Neural cell (in vitro differentiated cells): ENCODE data around the gene CLDN4. TPM values are rescaled to one million over a fixed set of nuclear protein-coding genes. Genes with fewer than 3 reads are reported as not detected.

Experiments used
- H2AFZ ChIP-seq: fragments of 200-600, 300-800 bp; sonication (generic), shearing (Covaris generic); 2 replicates; pipeline ENCODE4 v1.6.0; 2014; ENCODE audit warnings: low read depth, mild to moderate bottlenecking, antibody characterized with exemption, low read length, moderate library complexity
- H3F3A ChIP-seq: fragments of 200-600 bp; shearing (Covaris generic); 2 replicates; pipeline ENCODE4 v1.6.1; 2016; ENCODE audit warnings: mild to moderate bottlenecking, moderate library complexity, mixed read lengths, antibody characterized with exemption, low read length; ENCODE audit not compliant: insufficient read depth, poor library complexity, severe bottlenecking
- H3K27ac ChIP-seq: fragments of 200-600, 300-800 bp; sonication (generic), shearing (Covaris generic); 2 replicates; pipeline ENCODE4 v1.5.1; 2014; ENCODE audit warnings: mild to moderate bottlenecking, low read length, moderate library complexity
- H3K27me3 ChIP-seq: fragments of 300-800, 200-600 bp; sonication (generic), shearing (Covaris generic); 2 replicates; pipeline ENCODE4 v1.6.0; 2014; ENCODE audit warnings: mild to moderate bottlenecking, low read depth, low read length, moderate library complexity; ENCODE audit not compliant: insufficient read depth
- H3K36me3 ChIP-seq: fragments of 300-800, 200-600 bp; sonication (generic), shearing (Covaris generic); 2 replicates; pipeline ENCODE4 v1.5.1; 2014; ENCODE audit warnings: mild to moderate bottlenecking, antibody characterized with exemption, low read length, moderate library complexity; ENCODE audit not compliant: insufficient read depth
- H3K4me2 ChIP-seq: fragments of 300-800, 200-600 bp; sonication (generic), shearing (Covaris generic); 2 replicates; pipeline ENCODE4 v1.6.0; 2014; ENCODE audit warnings: mild to moderate bottlenecking, low read length
- H3K4me3 ChIP-seq: fragments of 300-800, 200-600 bp; sonication (generic), shearing (Covaris generic); 2 replicates; pipeline ENCODE4 v1.5.1; 2014; ENCODE audit warnings: mild to moderate bottlenecking, low read length, moderate library complexity
- H3K79me2 ChIP-seq: fragments of 200-600 bp; shearing (Covaris generic); replicated peaks from 2 replicates; pipeline ENCODE4 v1.6.0; 2014; ENCODE audit warnings: mild to moderate bottlenecking, low read length, moderate library complexity; ENCODE audit not compliant: insufficient read depth
- H3K9ac ChIP-seq: fragments of 300-800, 200-600 bp; sonication (generic), shearing (Covaris generic); 2 replicates; pipeline ENCODE4 v1.6.1; 2016; ENCODE audit warnings: mild to moderate bottlenecking, low read length, mixed read lengths
- H3K9me2 ChIP-seq: fragments of 200-600 bp; shearing (Covaris generic); 2 replicates; pipeline ENCODE4 v1.6.1; 2016; ENCODE audit warnings: mild to moderate bottlenecking, low read length, mixed read lengths; ENCODE audit not compliant: insufficient read depth
- H3K9me3 ChIP-seq: fragments of 200-600, 300-800 bp; sonication (generic), shearing (Covaris generic); 2 replicates; pipeline ENCODE4 v1.6.1; 2016; ENCODE audit warnings: mild to moderate bottlenecking, mixed run types, low read length, moderate library complexity, mixed read lengths
- H4K20me1 ChIP-seq: fragments of 200-600 bp; shearing (Covaris generic); 2 replicates; pipeline ENCODE4 v1.6.1; 2016; ENCODE audit warnings: mild to moderate bottlenecking, mixed run types; ENCODE audit not compliant: insufficient read depth
- CTCF ChIP-seq: fragments of 450-650 bp; IDR thresholded peaks from 2 replicates; pipeline ENCODE4 v1.5.1; 2014; ENCODE audit warnings: antibody characterized with exemption, mild to moderate bottlenecking, moderate library complexity; ENCODE audit not compliant: poor library complexity, severe bottlenecking
- EP300 ChIP-seq: fragments of 450-650 bp; conservative IDR thresholded peaks from 2 replicates; pipeline ENCODE4 v1.6.1; 2014; ENCODE audit warnings: antibody characterized with exemption, mild to moderate bottlenecking, moderate library complexity; ENCODE audit not compliant: poor library complexity, severe bottlenecking
- EZH2 ChIP-seq: fragments of 200-600, 300-800 bp; shearing (Covaris generic), sonication (generic); IDR thresholded peaks from 2 replicates; pipeline ENCODE4 v1.6.1; 2014; ENCODE audit warnings: antibody characterized with exemption, low read length, borderline replicate concordance, mild to moderate bottlenecking; ENCODE audit not compliant: insufficient read depth, poor library complexity, severe bottlenecking
- MXI1 ChIP-seq: fragments of 450-650 bp; conservative IDR thresholded peaks from 2 replicates; pipeline ENCODE4 v1.6.1; 2014; ENCODE audit warnings: antibody characterized with exemption, mild to moderate bottlenecking; ENCODE audit not compliant: poor library complexity, severe bottlenecking
- POLR2AphosphoS5 ChIP-seq: IDR thresholded peaks from 2 replicates; pipeline ENCODE4 v1.6.1; 2012
- RAD21 ChIP-seq: fragments of 450-650 bp; conservative IDR thresholded peaks from 2 replicates; pipeline ENCODE4 v1.6.1; 2014; ENCODE audit warnings: antibody characterized with exemption, mild to moderate bottlenecking, moderate library complexity
- REST ChIP-seq: IDR thresholded peaks from 2 replicates; pipeline ENCODE4 v1.6.1; 2012; ENCODE audit warnings: borderline replicate concordance
- SMC3 ChIP-seq: fragments of 450-650 bp; conservative IDR thresholded peaks from 2 replicates; pipeline ENCODE4 v1.6.1; 2014; ENCODE audit warnings: antibody characterized with exemption, mild to moderate bottlenecking, moderate library complexity; ENCODE audit not compliant: poor library complexity
- TAF1 ChIP-seq: IDR thresholded peaks from 2 replicates; pipeline ENCODE4 v1.6.1; 2012; ENCODE audit warnings: low read depth
- polyA plus RNA-seq: library from polyadenylated mRNA; depleted of rRNA; stranded (reverse); fragments of >200 nt; gene quantifications from 2 replicates; pipeline ENCODE4 v1.2.3, GENCODE V29; 2014

The CLDN4 gene
- polyA plus RNA-seq, 1 donor from 2014 or later: 0.09 TPM

GRCh38 chr7:73827567-73828106 is 3.2 kb upstream of the CLDN4 start:
- Histone ChIP-seq H3K4me2 (no peak overlapping the region), H3K27ac (no peak overlapping the region), H3K9me3 (no peaks in the 10 kb centered on the region), H4K20me1 (no peaks in the 10 kb centered on the region), H3K36me3 (no peaks in the 10 kb centered on the region), H3K79me2 (no peaks in the 10 kb centered on the region), H3K27me3 (no peaks in the 10 kb centered on the region), H3K9ac (no peak overlapping the region), H3F3A (no peaks in the 10 kb centered on the region), H3K4me3 (no peak overlapping the region), H3K9me2 (no peaks in the 10 kb centered on the region), H2AFZ (no peak overlapping the region)
- TF ChIP-seq CTCF: no peak
- no peak for TF ChIP-seq RAD21
- TF ChIP-seq REST: no peak
- no peak for TF ChIP-seq SMC3
- TF ChIP-seq EP300: no peak
- TF ChIP-seq MXI1: no peak
- TF ChIP-seq POLR2AphosphoS5: no peak
- no peak for TF ChIP-seq EZH2
- TF ChIP-seq TAF1: no peak

GRCh38 chr7:73828107-73828803 is 2.5 kb upstream of the CLDN4 start:
- Histone ChIP-seq H3K9me2 (no peaks in the 10 kb centered on the region), H3K79me2 (no peaks in the 10 kb centered on the region), H3K4me3 (no peak overlapping the region), H2AFZ (no peak overlapping the region), H3K9me3 (no peaks in the 10 kb centered on the region), H3K27me3 (no peaks in the 10 kb centered on the region), H4K20me1 (no peaks in the 10 kb centered on the region), H3K36me3 (no peaks in the 10 kb centered on the region), H3K4me2 (no peak overlapping the region), H3K27ac (no peak overlapping the region), H3K9ac (no peak overlapping the region), H3F3A (no peaks in the 10 kb centered on the region)
- TF ChIP-seq MXI1: no peak
- no peak for TF ChIP-seq TAF1
- no peak for TF ChIP-seq SMC3
- no peak for TF ChIP-seq RAD21
- no peak for TF ChIP-seq CTCF
- no peak for TF ChIP-seq REST
- TF ChIP-seq EP300: no peak
- no peak for TF ChIP-seq EZH2
- no peak for TF ChIP-seq POLR2AphosphoS5
